ENCODE results near the gene THSD4.

DNA sequence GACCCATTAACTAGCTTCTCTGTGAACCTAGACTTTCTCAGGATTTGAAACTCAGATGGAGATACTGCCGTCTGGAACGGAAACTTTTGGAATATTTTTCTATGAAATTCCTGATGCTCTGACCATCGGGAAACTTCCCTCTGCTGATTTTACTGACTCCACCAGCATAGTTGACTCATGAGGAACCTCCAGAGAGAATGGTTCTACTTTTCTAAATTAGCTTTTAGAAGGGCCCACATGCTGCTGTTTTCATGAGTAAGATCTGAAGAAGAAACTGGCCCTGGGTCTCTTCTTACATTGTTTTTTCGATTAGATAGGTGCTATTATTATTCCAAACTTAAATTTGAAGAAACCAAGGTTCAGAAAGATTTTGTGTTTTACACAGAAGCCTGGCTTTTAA is 368.8 kb downstream of the THSD4 start:
- TF ChIP-seq, protein P1, sequence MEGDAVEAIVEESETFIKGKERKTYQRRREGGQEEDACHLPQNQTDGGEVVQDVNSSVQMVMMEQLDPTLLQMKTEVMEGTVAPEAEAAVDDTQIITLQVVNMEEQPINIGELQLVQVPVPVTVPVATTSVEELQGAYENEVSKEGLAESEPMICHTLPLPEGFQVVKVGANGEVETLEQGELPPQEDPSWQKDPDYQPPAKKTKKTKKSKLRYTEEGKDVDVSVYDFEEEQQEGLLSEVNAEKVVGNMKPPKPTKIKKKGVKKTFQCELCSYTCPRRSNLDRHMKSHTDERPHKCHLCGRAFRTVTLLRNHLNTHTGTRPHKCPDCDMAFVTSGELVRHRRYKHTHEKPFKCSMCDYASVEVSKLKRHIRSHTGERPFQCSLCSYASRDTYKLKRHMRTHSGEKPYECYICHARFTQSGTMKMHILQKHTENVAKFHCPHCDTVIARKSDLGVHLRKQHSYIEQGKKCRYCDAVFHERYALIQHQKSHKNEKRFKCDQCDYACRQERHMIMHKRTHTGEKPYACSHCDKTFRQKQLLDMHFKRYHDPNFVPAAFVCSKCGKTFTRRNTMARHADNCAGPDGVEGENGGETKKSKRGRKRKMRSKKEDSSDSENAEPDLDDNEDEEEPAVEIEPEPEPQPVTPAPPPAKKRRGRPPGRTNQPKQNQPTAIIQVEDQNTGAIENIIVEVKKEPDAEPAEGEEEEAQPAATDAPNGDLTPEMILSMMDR (conservative IDR thresholded peaks at IDR 0.05; ENCODE audit: low read depth, low read length), result no peak
- TF ChIP-seq EZH2phosphoT487 (IDR thresholded peaks at IDR 0.05; ENCODE audit: borderline replicate concordance, low read length) (no peak), EZH2 (IDR thresholded peaks at IDR 0.05; ENCODE audit: low read length, unreplicated experiment) (no peak)
